HG03432 (cell line): ENCODE data around the gene C16orf89.

Source experiments
- ATAC-seq: cut with Tn5 transposase; IDR thresholded peaks from one replicate; pipeline ENCODE4 v1.9.1; 2021; ENCODE audit warnings: mild to moderate bottlenecking, moderate library complexity; ENCODE audit not compliant: unreplicated experiment

Gene C16orf89

DNA sequence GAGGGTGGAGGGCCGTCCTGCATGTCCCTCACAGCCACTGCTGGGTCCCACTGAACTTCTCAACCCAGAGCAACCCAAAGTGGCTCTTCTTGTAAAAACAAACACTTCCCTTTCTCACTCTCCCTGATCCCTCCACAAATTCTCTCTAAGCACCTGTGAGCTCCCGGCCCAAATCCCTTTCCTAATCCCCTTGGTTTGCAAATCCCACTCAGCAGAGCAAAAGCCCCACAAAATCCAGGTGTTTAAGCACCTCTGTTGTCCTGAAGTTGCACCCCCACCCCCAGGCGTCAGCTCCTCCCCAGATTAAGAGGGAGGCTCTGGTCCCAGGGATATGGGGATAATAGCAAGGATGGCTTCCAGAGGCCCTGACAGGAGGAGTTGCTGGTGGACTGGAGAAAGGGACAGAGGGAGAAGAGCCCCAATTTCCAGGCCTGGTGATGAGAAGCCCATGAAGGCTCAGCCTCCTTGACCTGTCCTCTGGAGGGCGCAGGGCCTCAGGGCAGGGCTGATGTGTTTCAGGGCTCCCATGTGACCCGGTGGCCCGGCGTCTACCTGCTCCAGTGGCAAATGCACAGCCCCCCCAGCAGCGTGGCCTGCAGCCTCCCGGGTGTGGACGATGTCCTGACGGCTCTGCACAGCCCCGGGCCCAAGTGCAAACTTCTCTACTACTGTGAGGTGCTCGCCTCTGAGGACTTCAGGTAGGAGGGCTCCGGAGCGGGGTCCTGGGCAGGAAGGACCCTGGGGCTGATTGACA lies 55.0 kb downstream of the C16orf89 start:
- ATAC-seq, result no peak

- ATAC-seq, result no peak
Measured at GRCh38 chr16:5008311-5008731, 57.4 kb downstream of the C16orf89 start.

GRCh38 chr16:5007256-5007655 lies 58.5 kb downstream of the C16orf89 start:
- ATAC-seq, result no peak

GRCh38 chr16:5006348-5007193 lies 59.2 kb downstream of the C16orf89 start:
- ATAC-seq, result no peak

GRCh38 chr16:5005916-5006315 lies 59.8 kb downstream of the C16orf89 start:
- no peak for ATAC-seq

DNA sequence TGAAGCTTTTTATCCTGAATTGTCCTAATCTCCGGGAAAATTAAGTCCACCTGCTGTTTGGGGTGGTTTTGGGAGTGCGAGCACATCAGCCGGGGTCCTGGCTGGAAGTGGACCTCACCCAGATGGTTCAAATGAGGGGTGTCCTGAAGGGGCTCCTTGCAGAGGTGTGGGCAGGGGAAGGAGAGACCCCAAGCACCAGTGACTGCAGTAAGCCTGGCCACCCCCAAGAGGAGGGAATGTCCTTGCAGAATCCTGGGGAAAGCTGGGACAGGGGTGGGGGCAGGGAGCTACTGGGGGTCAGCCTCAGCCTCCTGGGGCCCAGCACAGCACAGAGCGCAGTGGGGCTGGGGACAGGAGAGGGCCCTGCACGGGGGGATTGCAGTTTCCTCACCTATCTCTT lies 61.4 kb downstream of the C16orf89 start:
- ATAC-seq, result no peak

GRCh38 chr16:5003828-5004227 lies 61.9 kb downstream of the C16orf89 start:
- no peak for ATAC-seq

GRCh38 chr16:5003211-5003610 lies 62.5 kb downstream of the C16orf89 start:
- ATAC-seq, result no peak

DNA sequence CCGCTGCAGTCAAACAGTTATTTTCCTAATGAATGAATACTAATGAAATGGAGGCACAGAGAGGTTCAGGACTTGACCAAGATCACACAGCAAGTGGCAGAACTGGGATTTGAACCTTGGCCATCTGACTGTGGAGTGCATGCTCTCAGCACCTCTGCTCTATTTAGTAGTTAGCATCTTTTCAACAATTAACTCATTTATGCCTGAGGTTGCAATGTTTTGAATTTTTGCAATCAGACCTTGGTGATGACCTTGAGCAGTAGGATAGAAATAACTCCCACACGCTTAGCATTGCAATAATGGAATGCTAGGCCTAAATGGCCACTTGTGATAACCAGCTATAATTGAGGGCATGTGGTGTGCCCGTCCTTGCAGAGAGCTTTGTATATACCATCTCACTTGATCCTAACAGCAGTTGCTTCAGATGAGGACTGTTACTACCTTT lies 63.0 kb downstream of the C16orf89 start:
- no peak for ATAC-seq

GRCh38 chr16:5001986-5002385 lies 63.8 kb downstream of the C16orf89 start:
- ATAC-seq, result no peak

DNA sequence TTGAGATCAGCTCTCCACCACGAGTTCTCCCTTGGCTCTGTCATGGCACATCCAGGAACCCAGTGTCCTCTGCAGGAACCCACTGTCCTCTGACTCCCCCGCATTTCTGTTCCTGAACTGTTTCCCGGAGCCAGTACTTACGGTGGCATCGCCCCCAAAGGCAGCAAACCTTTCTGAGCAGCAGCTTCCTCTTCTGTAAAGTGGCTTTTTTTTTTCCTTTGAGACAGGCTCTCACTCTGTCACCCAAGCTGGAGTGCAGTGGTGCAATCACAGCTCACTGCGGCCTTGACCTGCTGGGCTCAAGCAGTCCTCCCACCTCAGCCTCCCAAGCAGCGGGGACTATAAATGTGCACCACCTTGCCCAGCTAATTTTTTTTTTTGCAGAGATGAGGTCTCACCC lies 64.2 kb downstream of the C16orf89 start:
- no peak for ATAC-seq

GRCh38 chr16:5000573-5001001 lies 65.2 kb downstream of the C16orf89 start:
- ATAC-seq, result no peak

GRCh38 chr16:4994719-4995434 lies 70.9 kb downstream of the C16orf89 start:
- no peak for ATAC-seq
